Stimulated activated CD8-positive, alpha-beta memory T cell treated with anti-CD3 and anti-CD28 coated beads, Interleukin-4, amount 100 ng/mL, for 48 hours (primary cell): ENCODE results near the gene SNAI1.
"Not testable (repeated sequence)": the region's sequence is repeated elsewhere in the genome, so short reads cannot be mapped to it uniquely, and the experiment has no call there.

Experiments
- DNase-seq: peaks from one replicate; pipeline ENCODE4 v3.0.0-alpha.2; 2020

The SNAI1 gene

DNA sequence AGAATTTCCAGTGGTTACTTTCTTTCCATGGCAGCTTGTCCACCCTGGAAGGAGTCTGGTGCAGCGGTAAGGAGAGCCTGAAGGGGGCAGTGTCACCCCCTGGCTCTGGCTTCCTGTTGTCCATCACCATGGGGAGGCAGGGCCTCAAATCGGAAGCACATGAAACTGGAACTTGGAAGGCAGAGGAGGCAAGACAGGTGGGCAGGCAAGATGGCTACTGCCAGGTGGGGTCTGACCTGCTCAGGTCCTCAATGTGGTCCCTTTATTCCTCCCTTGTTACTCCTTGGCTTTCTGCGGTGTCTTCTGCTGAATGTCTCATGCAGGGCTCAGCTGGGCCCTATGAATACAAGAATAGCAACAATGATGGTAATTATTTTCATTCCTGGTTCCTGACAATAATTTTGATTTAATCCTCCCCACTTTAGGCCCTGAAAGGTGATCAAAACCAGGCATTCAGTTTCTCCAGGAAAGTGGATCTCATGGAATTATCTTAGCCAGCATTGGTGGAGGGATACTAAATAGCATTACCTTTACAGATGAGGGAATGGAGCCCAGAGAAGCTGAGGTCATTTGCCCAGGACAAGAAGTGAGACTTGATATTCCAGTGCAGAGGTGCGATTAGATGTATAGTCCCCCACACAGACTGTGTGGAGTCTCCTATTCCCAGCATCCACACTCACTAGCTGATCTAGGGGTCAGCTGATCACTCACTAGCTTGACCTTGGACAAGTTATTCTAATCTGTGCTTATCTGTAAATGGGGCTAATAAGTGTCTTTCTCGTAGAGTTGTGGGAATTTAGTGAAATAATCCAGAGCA lies 17.6 kb upstream of the SNAI1 start:
- peak; percentile 59 for DNase-seq

GRCh38 chr20:49965781-49966305 lies 16.9 kb upstream of the SNAI1 start:
- no peak for DNase-seq

DNA sequence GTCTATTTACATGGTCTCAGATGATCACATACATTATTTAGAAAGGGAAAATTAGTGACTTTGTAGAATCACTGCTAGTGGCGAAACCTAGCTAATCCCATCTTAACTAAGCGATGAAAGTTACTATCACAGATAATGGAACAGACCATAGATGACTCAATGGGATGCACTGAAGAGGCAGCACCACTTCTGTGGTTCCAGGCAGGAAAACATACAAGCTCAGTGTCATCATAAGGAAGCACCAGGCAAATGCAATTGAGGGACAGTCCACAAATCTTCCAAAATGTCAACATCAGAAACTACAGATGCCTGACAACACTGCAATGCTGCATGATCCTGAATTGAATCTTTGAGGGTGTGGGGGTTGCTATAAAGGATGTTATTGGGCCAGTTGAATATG lies 15.9 kb upstream of the SNAI1 start:
- no peak for DNase-seq

- DNase-seq, result no peak
Measured at GRCh38 chr20:49969234-49969633, 13.5 kb upstream of the SNAI1 start.

DNA sequence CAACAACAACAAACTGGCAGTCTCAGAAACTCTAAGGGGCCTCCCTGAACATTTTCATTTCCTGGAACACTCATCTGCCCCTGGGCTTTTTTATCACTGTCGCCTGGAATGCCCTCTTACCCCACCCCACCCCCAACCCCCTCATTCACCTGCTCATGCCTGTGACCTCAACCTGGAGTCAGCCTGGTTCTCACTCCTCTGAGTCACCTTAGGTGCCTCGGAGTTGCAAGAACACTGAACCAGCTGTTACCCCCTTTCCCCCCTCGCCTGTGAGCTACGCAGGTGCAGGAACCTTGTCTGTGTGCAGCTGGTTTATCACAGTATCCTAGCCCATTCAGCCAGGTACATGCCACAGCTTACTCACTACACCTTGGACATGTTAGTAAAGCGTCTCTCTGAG lies 12.8 kb upstream of the SNAI1 start:
- DNase-seq, result no peak

GRCh38 chr20:49970498-49970897 lies 12.3 kb upstream of the SNAI1 start:
- no peak for DNase-seq

- DNase-seq, result no peak
Measured at GRCh38 chr20:49973981-49974380, 8.8 kb upstream of the SNAI1 start.

GRCh38 chr20:49976542-49976941 lies 6.2 kb upstream of the SNAI1 start:
- no peak for DNase-seq

GRCh38 chr20:49977740-49978139 lies 5.0 kb upstream of the SNAI1 start:
- DNase-seq, result not testable (repeated sequence)

GRCh38 chr20:49978685-49979029 lies 4.1 kb upstream of the SNAI1 start:
- no peak for DNase-seq

DNA sequence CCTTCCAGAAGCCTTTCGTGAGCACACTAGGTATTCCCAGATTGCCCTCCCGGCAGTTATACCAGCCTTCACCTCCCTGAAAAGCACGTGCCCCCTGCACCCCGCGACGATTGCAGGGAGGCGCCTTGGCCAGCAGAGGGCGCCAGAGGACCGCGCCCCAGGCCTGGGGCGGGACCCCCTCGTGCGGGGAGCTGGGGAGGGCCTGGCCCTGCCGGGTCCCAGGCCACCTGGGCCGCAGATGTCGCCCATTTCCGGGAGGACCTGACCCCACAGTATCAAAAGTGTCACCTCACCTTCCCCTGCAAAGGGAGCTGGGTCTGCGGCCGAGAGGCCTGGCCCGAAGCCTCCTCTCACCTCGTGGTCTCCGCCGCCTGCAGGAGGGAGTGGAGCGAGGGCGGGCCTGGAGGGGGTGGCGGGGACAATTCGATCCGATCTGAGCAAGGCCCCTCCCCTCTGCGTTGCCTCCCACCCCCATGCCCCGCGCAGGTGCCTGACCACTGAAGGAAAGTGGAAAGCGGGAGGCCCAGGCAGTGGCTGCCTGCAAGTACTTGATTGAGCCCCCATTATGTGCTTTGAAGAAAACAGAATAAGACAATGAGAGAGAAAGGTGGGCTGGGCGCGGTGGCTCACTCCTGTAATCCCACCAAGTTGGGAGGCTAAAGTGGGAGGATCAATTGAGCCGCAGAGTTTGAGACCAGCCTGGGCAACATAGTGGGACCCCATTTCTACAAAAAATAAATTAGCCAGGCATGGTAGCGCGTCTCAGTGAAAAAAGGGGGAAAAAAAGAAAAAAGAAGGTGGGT lies 3.5 kb upstream of the SNAI1 start:
- peak; percentile 82 for DNase-seq

- DNase-seq, result no peak
Measured at GRCh38 chr20:49980140-49981008, 2.4 kb upstream of the SNAI1 start.

GRCh38 chr20:49981218-49982071 lies 1.3 kb upstream of the SNAI1 start:
- DNase-seq, result no peak

GRCh38 chr20:49982072-49982345 lies 771 bp upstream of the SNAI1 start:
- DNase-seq, result no peak

- DNase-seq, result no peak
Measured at GRCh38 chr20:49983123-49983847, 505 bp downstream of the SNAI1 start.

- no peak for DNase-seq
Measured at GRCh38 chr20:49983848-49984408, 1.1 kb downstream of the SNAI1 start.

GRCh38 chr20:49984426-49985153 lies 1.8 kb downstream of the SNAI1 start:
- DNase-seq, result no peak

GRCh38 chr20:49985157-49985556 lies 2.4 kb downstream of the SNAI1 start:
- no peak for DNase-seq

DNA sequence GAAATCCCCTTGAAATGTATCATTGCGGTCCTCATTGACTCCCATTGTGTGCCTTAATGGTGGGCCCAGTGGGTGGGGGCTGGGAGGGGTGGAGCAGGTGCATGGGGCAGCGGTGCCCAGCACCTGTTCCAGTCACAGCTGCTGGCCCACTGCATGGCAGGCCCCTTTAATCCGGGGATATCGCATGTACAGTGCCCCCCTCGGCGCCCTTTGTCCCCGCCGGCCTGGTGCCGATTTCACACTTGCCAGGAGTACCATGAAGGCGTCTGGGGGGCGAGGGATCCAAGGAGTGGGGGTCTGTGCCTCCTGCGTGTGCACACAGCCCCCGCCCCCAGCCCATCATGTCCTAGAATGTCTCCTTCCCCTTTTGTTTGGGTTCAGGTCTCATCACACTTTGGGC lies 2.8 kb downstream of the SNAI1 start:
- DNase-seq, result no peak

DNA sequence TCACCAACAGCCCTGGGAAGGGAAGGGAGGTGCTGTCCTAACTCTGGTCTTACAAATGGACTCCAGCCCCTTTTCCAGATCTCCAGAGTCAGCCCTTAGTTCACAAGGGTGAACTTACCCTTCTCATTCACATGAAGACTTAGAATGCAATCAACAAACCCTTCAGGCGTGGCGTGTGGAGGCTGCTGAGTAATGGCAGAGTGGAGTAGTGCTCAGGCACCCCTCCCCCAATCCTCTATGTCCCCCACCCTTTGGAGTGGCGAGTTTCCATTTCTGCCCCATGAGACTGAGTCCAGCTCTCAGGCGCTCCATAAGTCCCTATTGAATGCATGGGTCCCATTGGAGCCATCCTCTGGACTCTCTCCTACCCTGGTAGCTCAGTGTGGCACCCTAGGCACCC lies 3.3 kb downstream of the SNAI1 start:
- DNase-seq, result no peak
